ENCODE data around the gene NEK10.

Gene NEK10

GRCh38 chr3:27176256-27176655 lies 192.9 kb downstream of the NEK10 start:
- DNase-seq (ENCODE audit: low read depth), result no peak

DNA sequence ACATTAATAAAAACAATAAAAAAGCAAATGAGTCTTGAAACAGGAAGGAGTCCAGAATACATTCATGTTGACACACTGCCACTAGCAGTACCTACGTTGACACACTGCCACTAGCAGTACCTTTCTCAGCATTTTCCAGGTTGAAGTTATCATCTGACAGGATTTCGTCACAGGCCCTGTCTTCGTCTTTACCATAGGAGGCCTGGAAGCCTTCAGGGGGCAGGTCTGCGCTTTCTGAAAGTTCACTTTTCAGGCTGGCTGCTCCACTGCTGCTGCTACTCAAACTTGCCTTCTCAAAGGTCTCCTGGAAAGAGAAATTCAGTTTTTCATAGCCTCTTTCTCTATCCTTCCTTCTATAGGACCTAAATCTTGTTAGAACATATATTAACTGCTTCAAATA lies 194.7 kb downstream of the NEK10 start:
- DNase-seq (ENCODE audit: low read depth), result no peak

GRCh38 chr3:27171113-27171512 lies 198.1 kb downstream of the NEK10 start:
- DNase-seq (ENCODE audit: low read depth), result no peak

DNA sequence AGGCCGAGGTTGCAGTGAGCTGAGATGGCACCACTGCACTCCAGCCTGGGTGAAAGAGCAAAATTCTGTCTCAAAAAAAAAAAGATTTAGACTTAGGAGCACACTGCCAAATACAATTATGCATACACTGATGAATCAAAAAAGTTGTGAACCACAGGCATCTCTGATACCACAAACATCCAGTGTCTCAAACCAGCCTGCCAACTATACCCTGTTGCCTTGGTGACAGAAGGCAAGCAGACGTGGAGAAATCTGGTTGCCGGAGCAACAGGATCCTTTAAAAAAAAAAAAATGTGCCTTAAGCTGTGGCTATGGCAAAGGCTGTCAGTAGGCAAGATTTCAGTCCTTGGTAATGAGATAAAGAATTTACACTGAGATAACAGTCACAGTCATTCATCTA lies 202.3 kb downstream of the NEK10 start:
- no peak for DNase-seq (ENCODE audit: low read depth)

- DNase-seq (ENCODE audit: low read depth), result no peak
Measured at GRCh38 chr3:27165321-27165721, 203.9 kb downstream of the NEK10 start.

DNA sequence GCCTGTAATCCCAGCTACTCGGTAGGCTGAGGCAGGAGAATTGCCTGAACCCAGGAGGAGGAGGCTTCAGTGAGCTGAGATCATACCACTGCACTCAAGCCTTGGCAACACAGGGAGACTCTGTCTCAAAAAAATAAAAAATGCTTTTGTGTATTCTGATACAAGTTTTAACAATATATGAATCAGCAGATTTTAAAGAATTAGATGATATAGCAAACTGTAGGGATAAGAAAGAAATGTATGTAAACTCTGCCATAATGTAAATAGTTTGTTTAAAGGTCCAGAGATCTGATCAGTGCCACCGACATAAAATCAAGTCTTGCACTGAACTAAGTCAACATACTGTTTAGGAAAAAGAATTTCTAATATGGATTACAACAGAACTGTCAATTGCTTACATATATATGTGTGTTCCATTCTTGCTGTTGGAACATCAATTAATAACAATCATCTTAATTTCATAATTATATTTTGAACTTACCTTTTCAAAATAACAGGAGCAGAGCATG lies 208.3 kb downstream of the NEK10 start:
- DNase-seq (ENCODE audit: low read depth), result no peak

DNA sequence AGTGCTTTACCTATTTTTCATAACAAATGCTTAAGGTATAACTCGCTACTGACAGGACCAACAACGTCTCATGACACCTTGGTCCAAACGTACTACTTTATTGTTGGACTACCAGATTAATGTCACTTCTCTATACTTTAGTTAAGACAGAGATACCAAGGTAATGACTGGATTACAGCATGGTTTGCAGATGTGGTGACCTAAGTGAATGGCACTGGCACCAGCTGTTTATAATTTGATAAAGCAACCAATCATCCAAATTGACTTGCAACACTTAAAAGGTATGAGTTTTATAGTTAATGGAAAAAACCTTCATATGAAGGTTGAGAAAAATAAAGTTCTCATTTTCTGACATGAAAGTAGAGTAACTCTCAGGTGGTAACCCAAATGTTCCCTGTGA lies 209.0 kb downstream of the NEK10 start:
- DNase-seq (ENCODE audit: low read depth), result no peak

GRCh38 chr3:27147215-27147614 lies 222.0 kb downstream of the NEK10 start:
- no peak for DNase-seq (ENCODE audit: low read depth)

DNA sequence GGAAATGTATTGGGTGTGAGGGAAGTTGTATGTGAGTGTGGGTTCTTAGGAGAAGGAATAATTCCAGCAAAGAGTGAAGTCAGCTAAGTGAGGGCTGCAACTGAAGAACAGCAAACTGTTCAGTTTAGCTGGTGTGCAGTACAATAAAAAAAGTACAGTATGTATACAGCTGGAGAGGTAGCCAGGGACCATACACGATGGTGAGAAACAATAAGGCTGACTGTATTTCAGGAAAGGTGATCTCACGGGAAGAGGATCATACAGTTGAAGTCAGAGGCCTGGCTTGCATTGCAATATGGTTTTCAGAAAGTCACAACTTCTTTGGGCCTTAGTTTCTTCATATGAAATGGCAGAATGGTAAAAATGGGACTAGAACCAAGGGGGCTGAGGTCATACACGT lies 222.4 kb downstream of the NEK10 start:
- no peak for DNase-seq (ENCODE audit: low read depth)

DNA sequence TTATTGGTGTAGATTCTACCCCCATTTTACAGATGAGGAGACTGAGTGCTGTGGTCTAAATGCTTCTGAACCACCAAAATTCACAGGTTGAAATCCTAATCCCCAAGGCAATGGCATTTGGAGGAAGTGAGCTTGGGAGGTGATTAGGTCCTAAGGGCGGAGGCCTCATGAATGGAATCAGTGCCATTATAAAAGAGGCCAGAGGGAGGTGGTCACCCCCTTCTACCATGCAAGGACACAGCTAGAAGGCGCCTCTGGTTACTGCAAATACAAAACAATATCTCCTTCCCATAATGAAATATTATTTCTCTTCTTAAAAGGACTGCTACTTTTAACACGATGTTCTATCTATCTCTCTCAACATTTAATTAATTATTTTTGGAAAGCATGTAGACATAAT lies 223.5 kb downstream of the NEK10 start:
- DNase-seq (ENCODE audit: low read depth), result no peak

GRCh38 chr3:27141668-27142067 lies 227.5 kb downstream of the NEK10 start:
- DNase-seq (ENCODE audit: low read depth), result no peak

DNA sequence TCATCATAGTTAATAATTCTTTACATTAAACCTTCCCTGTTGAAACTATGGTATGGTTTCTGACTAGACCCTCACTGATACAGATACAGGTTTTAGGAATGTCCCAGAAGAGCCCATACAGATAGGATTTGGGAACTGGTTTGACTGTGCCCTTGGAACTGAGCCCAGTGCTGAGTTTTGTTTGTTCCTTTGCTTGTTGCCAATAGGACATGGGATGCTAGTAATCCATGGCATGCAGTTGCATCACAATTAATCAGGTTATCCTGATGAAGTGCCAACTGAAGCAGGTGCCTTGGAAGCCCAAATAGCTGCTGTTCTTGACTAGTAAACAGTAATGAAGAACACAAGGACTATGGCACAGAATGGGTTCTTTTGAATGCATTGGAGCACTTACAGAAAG lies 230.6 kb downstream of the NEK10 start:
- no peak for DNase-seq (ENCODE audit: low read depth)

- no peak for DNase-seq (ENCODE audit: low read depth)
Measured at GRCh38 chr3:27138005-27138404, 231.2 kb downstream of the NEK10 start.

DNA sequence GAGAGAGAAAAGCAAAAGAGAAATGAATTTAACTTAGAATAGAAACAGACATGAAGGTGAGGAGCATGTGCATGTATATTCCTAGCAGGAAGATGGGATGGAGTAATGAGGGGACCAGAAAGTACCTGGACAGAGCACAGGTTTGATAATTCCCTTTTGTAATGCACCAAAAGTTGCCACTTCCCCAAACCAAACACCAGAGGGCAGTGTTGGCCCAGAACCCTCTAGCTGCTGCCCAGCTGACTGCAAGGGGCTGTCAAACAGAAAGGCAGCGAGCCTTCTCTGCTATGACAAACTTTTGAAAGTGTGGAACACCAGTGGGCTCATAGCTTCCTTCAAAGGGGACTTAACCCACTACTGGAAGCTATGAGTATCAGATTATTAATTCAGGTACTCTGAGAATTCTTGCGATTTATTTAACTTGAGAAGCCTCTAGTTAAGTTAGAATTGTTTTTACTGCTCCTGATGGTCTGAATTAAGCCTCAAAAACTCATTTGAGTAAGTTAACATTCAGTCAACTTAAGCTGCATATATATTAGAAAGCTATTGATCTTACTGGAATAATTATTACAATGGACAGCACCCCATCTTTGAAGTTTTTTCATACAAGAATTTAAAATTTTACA lies 234.9 kb downstream of the NEK10 start:
- peak; percentile 29 for DNase-seq (ENCODE audit: low read depth)

- DNase-seq (ENCODE audit: low read depth), result no peak
Measured at GRCh38 chr3:27133060-27133459, 236.1 kb downstream of the NEK10 start.

GRCh38 chr3:27130796-27131195 lies 238.4 kb downstream of the NEK10 start:
- DNase-seq (ENCODE audit: low read depth), result no peak

DNA sequence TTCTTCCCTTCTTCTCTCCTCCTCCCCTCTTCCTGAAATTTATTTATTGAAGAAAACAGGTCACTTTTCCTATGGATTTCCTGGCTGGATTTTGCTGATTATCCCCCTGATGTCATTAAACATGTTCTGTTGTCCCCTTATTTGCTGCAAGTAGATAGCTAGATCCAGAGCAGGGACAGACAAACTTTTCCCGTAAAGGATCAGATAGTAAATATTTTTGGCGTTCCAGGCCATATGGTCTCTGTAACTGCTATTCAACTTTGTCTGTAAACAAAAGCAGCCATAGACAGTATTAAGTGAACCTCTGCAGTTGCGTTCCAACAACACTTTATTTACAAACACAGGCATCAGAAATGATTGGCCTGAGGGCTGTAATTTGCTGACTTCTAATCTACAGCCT lies 241.3 kb downstream of the NEK10 start:
- DNase-seq (ENCODE audit: low read depth), result no peak

DNA sequence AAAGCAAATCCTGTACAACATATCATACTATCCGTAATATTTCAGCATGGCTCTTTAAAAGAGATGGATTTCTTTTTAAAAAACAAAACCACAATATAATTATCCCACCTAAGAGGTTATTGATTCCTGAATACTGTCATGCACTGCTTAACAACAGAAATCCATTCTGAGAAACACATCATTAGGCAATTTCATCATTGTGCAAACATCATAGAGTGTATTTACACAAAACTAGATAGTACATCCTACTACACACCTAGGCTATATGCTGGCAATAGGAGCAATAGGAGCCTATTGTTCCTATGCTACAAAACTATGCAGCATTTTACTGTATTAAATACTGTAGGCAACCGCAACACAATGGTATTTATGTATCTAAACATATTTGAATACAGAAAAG lies 242.0 kb downstream of the NEK10 start:
- no peak for DNase-seq (ENCODE audit: low read depth)

GRCh38 chr3:27125821-27126501 lies 243.2 kb downstream of the NEK10 start:
- DNase-seq (ENCODE audit: low read depth), result no peak

DNA sequence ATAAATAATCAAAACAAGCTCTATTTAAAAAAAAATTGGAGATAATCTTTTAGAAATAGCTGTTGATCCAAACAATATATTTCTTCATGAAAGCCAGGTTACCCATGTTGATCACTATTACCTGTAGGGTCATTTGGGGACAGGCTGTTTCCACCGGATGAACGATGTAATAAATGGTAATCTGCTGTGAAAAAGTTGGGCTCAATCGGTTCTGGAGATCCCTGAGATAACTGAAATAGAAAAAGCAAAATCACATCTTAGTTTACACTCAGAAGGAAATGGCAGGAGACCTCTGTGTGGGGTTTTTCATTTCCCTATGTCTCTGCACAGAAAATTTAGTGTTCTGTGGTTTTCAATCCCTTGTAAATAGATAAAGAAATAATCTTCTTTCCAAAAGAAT lies 249.5 kb downstream of the NEK10 start:
- no peak for DNase-seq (ENCODE audit: low read depth)

- no peak for DNase-seq (ENCODE audit: low read depth)
Measured at GRCh38 chr3:27115352-27115751, 253.8 kb downstream of the NEK10 start.

DNA sequence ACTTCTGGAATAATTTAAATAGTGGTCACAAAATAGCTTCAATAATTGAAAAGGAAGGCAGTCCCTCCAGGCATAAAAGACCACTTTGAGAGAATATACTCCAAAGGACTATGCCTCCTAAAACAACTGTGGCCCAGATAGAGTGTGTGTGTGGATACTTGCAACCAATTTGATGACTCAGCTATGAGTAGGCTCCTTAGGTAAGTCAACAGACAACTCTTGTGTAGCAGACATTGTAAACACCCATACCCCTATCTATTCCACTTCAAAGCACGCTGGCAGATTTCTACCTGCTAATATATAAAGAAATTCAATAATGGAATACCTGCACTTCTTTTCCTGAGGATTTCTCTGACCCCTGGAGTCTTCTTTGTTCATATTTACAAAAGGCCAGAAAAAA lies 254.5 kb downstream of the NEK10 start:
- DNase-seq (ENCODE audit: low read depth), result no peak

- DNase-seq (ENCODE audit: low read depth), result no peak
Measured at GRCh38 chr3:27114129-27114528, 255.1 kb downstream of the NEK10 start.

DNA sequence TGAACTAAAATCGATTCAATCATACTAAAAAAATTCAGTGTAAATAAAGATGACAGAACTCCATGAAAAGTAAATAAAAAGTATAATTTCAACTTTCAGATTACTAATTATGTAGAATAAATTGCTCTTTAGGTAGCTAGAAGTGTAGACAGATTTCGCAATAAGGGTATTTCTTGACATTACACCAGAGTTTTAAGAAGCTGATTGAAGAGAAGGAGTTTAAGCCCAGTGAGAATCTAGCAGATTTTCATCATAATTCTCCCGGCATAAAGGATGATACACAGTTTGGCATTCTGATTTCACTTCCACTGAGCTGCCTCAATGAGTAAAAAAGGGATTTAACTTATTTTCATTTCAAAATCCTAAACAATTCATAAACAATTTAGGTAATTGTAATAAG lies 259.2 kb downstream of the NEK10 start:
- no peak for DNase-seq (ENCODE audit: low read depth)

Measured in stimulated activated CD8-positive, alpha-beta memory T cell treated with anti-CD3 and anti-CD28 coated beads, Interleukin-7, amount 100 ng/mL, for 24 hours (primary cell).